ENCODE measurements around the gene SLC22A5. TPM values are rescaled to one million over a fixed set of nuclear protein-coding genes. Genes with fewer than 3 reads are reported as not detected.

SLC22A5 gene
- total RNA-seq, 1 experiment from 2014 or later = 3.6 TPM

GRCh38 chr5:132388244-132389050 is 18.9 kb downstream of the SLC22A5 start (continued):
- TF ChIP-seq ZNF281 (CRISPR knock-in tag; IDR thresholded peaks at IDR 0.05) (no peak), ERG (CRISPR knock-in tag; IDR thresholded peaks at IDR 0.05) (no peak), SMAD3 (CRISPR knock-in tag; IDR thresholded peaks at IDR 0.05; ENCODE audit: borderline replicate concordance) (no peak), E2F1 (CRISPR knock-in tag; IDR thresholded peaks at IDR 0.05) (no peak), CREM (CRISPR knock-in tag; IDR thresholded peaks at IDR 0.05) (no peak), ZSCAN18 (CRISPR knock-in tag; IDR thresholded peaks at IDR 0.05) (no peak), ZMAT4 (CRISPR knock-in tag; IDR thresholded peaks at IDR 0.05) (no peak)

GRCh38 chr5:132389051-132389331 is 19.5 kb downstream of the SLC22A5 start:
- Mint-ChIP-seq H3K4me1 (peaks cover 8% of the 10 kb centered on the region), H3K27ac (no peak overlapping the region), H3K27me3 (ENCODE audit: low read depth) (no peaks in the 10 kb centered on the region), H3K4me3 (no peak overlapping the region), H3K9me3 (no peaks in the 10 kb centered on the region), H3K36me3 (no peaks in the 10 kb centered on the region)
- ATAC-seq = no peak
- TF ChIP-seq E2F5 (CRISPR knock-in tag; IDR thresholded peaks at IDR 0.05) = no peak
- no peak for TF ChIP-seq GTF2I (CRISPR knock-in tag; conservative IDR thresholded peaks at IDR 0.05)
- TF ChIP-seq AR (CRISPR knock-in tag; IDR thresholded peaks at IDR 0.05) = no peak
- TF ChIP-seq ARID4B (CRISPR knock-in tag; IDR thresholded peaks at IDR 0.05; ENCODE audit: borderline replicate concordance) = no peak
- no peak for TF ChIP-seq ZNF219 (CRISPR knock-in tag; IDR thresholded peaks at IDR 0.05; ENCODE audit: borderline replicate concordance)
- no peak for TF ChIP-seq NR3C1 (CRISPR knock-in tag; conservative IDR thresholded peaks at IDR 0.05; ENCODE audit: low read depth)
- POLR2A ChIA-PET = no interaction called here
- CTCF ChIA-PET = interaction anchor here (0.8 to 4.2 kb wide), 6 partner anchors 8 to 138 kb away, joined by 3 to 62 read pairs (median 4); partner anchors contain the start of gene IRF1
- DNase-seq (ENCODE audit: low spot score) = no peak

Data from WTC11 (cell line).